ENCODE measurements around the gene ADAM8.
"Not testable (repeated sequence)": the region's sequence is repeated elsewhere in the genome, so short reads cannot be mapped to it uniquely, and the experiment has no call there.

ADAM8 gene

GRCh38 chr10:133249975-133250754 lies 26.5 kb downstream of the ADAM8 start:
- DNase-seq (ENCODE audit: low read depth in 2 of 2): no peak

- DNase-seq (ENCODE audit: low read depth in 2 of 2): no peak
Observed at GRCh38 chr10:133249094-133249780, 27.4 kb downstream of the ADAM8 start.

GRCh38 chr10:133248334-133248715 lies 28.3 kb downstream of the ADAM8 start:
- no peak for DNase-seq (ENCODE audit: low read depth in 2 of 2)

GRCh38 chr10:133247681-133248333 lies 28.9 kb downstream of the ADAM8 start:
- DNase-seq (ENCODE audit: low read depth in 2 of 2): no peak

GRCh38 chr10:133246236-133246626 lies 30.4 kb downstream of the ADAM8 start:
- DNase-seq (ENCODE audit: low read depth in 2 of 2): no peak

GRCh38 chr10:133245439-133246235 lies 31.0 kb downstream of the ADAM8 start:
- DNase-seq (ENCODE audit: low read depth in 2 of 2): no peak

- no peak for DNase-seq (ENCODE audit: low read depth in 2 of 2)
Observed at GRCh38 chr10:133243593-133243992, 33.1 kb downstream of the ADAM8 start.

- no peak for DNase-seq (ENCODE audit: low read depth in 2 of 2)
Observed at GRCh38 chr10:133242611-133243356, 33.9 kb downstream of the ADAM8 start.

- no peak for DNase-seq (ENCODE audit: low read depth in 2 of 2)
Observed at GRCh38 chr10:133241501-133242205, 35.0 kb downstream of the ADAM8 start.

GRCh38 chr10:133239990-133240389 lies 36.7 kb downstream of the ADAM8 start:
- no peak for DNase-seq (ENCODE audit: low read depth in 2 of 2)

- DNase-seq (ENCODE audit: low read depth in 2 of 2): no peak
Observed at GRCh38 chr10:133238466-133238804, 38.2 kb downstream of the ADAM8 start.

GRCh38 chr10:133237588-133238465 lies 38.8 kb downstream of the ADAM8 start, which contains the start of gene VENTX:
Gene VENTX (plus strand): TSS chr10:133237855. CDS start chr10:133237915, 60 bp downstream.
- DNase-seq (ENCODE audit: low read depth in 2 of 2): no peak

GRCh38 chr10:133237241-133237587 lies 39.5 kb downstream of the ADAM8 start:
- DNase-seq (ENCODE audit: low read depth in 2 of 2): no peak

- no peak for DNase-seq (ENCODE audit: low read depth in 2 of 2)
Observed at GRCh38 chr10:133236401-133237240, 40.0 kb downstream of the ADAM8 start.

GRCh38 chr10:133235932-133236331 lies 40.7 kb downstream of the ADAM8 start:
- no peak for DNase-seq (ENCODE audit: low read depth in 2 of 2)

- DNase-seq (ENCODE audit: low read depth in 2 of 2): no peak
Observed at GRCh38 chr10:133235265-133235855, 41.3 kb downstream of the ADAM8 start.

GRCh38 chr10:133234796-133235195 lies 41.9 kb downstream of the ADAM8 start:
- DNase-seq (ENCODE audit: low read depth in 2 of 2): not testable (repeated sequence)

- DNase-seq (ENCODE audit: low read depth in 2 of 2): no peak
Observed at GRCh38 chr10:133231946-133232574, 44.6 kb downstream of the ADAM8 start.

All from fibroblast of skin of left biceps (primary cell).